HG03064 (cell line): ENCODE results near the gene TUBB1.
"Not testable (repeated sequence)": the region's sequence is repeated elsewhere in the genome, so short reads cannot be mapped to it uniquely, and the experiment has no call there.

ENCODE experiments used
- ATAC-seq: cut with Tn5 transposase; IDR thresholded peaks from one replicate; pipeline ENCODE4 v1.9.1; 2021; ENCODE audit warnings: low read depth; ENCODE audit not compliant: unreplicated experiment

The TUBB1 gene

DNA sequence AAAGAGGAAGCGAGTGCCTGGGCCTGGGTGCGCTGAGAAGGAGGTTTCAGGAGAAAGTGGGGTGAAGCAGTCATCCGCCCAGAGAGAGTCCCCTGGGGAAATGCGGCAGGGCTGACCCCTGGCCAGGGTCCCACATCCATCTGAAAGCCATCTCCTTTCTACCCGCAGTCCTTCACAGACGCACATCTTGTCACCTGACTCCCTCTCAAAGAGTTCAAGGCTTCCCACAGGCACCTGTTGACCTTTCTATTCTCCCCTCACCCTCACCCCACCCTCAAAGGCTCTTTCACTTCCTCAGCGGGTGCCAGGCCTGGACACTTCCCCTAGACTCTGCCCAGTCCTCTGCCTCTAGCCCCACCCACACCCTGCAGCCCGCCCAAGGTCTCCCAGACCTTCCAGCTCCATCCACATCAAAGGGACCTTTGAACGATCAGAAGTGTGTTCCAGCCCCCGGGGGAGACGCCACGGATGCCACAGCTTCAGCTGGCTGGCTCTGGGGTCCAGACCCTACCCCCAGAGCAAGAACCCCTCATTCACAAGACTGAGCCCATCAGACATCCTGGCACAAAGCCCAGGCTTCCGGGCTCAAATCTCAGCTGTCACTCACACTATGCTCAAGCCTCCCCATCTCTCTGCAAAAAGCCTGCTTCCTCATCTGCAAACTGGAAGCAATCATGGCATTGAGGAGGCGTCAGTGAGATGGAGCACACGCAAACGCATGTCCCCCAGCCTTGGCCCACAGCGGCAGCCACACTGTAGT, 14.3 kb upstream of the TUBB1 start:
- ATAC-seq: peak; percentile 50

DNA sequence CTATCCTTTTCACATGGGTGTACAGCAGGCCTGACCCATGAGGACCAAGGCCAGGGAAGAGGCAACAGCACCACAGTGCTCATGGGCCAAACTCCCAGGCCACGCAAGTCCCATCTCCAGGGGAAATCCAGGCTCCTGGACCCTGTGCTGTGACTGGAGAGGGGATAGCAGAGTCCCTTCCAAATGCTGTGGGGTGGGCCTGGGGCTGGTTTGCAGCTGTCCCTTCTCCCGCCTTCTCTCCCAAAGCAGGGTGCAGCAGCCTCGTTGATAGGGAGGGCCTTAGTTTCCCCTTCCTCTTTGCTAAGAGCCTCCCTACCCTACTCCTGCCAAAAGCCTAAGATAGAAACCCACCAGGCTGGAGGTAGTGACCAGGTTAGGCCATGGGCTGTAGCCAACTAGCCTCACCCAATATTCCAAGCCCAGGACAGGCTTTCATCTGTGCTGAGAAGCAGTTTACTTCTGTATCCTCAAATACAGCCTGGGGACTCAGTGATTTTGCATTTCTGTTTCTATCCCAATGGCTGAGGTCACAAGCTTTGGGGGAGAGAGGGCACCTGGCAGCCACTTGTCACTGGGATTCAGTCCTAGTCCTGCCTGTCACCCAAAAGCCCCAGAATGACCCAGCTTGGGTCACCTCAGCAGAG, 13.6 kb upstream of the TUBB1 start:
- no peak for ATAC-seq

DNA sequence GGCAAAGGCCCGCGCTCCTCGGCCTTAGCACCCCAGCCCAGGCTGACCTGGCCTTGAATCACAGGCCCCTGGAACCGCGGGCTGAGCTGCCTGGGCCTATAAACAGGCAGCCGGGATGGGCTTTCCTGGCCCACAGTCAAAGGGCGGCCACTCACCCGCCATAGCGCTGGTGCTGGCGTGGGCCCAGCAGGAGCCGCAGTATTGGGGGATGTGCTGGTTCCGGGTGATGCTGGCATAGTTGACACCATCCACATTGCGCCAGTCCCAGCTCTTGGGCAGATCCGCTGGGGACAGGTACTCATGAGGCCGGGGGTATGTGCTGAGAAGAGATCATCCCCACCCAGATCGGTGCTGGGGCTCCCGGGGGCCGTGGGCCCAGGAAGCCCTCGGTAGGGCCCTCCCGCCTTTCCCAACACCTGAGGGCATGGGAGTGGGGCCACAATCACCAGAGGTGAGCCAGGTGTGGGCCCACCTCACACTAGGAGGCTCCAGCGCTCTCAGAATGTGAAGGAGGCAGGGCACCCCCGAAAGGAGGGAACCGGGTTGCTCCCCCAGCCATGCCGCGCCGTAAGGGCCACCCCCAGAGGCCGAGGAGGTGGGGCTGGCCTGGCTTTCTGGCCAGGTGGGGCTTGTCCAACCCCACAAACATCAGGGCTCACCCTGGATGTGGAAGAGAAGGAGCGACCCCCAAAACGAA, 12.9 kb upstream of the TUBB1 start:
- ATAC-seq: no peak

DNA sequence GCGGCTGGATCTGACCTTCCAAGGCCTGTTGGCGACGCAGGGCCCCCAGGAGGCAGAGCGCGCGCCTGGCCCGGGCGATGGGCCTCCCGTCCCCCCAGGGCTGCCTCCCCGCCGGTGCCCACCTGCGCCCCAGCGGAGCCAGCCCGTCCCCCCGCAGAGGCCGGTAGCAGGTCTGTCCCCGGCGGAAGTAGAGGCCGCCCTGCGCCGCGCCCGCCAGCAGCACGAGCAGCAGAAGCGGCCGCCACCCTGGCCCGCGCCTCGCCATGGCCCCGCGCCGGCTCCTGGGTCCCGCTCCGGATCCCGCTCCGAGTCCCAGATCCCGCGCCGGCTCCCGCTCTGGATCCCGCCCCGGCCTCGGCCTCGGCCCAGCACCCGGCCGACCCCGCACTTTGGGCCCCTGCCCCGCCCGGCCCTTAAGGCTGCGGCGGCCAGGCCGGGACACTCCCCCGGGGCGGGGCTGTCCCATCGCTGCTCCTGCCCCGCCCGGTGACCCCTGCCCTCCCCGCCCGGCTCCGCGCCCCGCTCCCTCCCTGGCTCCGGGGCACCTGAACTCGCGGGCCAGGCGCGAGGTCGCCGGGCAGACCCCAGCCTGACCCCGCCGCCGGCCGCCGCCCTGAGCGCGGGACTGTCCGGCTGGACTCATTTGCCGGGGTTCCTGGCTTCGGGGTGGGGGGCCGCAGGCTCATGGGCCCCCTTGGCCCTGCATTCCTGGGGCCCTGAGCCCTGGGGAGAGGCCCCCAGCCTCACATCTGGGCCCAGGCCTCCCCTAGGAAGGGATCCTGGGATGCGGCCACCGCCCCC, 12.2 kb upstream of the TUBB1 start, which contains the start of gene CTSZ:
TSS of gene CTSZ (minus strand) at position 391 of the 801 bp plus-strand sequence. CDS start at position 265, 126 bp downstream.
- no peak for ATAC-seq

DNA sequence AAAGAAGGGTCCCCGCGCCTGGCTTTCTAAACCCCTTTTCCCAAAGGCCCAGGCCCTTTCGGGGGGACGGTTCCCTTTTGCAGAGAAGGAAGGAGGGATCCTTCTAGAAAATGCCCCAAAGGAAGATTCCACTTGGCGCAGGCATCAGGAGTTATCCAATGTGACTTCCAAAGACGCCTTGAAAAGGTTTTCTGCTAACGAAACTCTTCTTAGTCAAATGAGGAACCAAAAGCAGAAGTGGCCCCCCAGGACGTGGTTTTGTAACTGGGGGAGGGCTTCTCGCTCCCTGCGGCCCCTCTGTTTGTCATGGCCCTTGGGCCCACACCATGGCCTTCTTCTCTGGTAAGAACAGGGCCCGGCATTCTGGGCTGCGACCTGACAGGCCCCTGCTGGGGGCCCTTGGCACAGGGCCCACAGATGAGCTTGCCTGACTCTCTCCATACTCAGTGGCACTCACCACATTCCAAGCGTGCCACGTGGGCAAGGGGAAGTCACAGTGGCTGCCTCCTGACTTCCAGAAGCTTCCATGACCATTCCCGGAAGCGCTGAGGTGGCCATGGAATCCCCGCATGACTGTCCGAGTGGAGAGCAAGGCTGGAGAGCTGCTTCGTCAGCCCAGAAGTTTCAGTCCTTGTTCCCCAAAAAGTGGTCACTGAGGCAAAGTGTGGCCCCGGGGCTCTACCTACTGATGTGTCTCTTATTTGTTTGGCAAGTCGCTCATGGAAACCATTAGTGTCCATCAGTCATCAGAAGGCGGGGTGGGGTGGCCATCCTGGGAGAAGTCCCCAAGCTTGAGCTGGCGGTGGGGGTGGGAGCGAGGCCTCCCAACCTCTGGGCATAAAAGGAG, 11.3 kb upstream of the TUBB1 start:
- peak; percentile 28 for ATAC-seq

DNA sequence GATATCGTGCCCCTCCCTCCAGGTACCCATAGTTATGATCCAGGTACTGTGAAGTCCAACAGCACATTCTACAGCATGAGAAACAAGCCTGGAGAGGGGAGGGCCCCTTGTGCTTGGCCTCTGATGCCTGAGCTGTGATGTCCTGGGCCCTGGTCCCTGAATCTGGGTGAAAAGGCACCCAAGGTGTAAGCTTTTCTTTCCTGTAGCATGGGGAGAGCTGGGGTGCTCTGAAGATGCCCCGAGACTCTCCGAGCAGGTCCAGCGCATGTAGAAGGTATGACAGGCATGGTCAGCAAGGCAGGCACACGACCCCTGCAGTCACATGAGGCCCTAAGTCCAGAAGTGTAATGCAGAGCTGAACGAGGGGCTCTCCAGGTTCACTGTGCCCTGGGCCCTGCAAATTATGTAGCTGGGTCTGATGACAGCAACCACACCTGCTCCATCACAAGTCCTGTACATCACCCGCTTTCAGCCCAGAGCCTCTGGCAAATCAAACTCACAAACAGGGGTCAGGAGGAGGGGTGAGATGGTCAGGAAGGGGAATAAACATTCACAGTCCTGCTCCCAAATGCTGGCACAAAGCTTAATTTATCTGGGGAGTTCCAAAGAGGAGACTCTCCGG, 10.4 kb upstream of the TUBB1 start:
- no peak for ATAC-seq

DNA sequence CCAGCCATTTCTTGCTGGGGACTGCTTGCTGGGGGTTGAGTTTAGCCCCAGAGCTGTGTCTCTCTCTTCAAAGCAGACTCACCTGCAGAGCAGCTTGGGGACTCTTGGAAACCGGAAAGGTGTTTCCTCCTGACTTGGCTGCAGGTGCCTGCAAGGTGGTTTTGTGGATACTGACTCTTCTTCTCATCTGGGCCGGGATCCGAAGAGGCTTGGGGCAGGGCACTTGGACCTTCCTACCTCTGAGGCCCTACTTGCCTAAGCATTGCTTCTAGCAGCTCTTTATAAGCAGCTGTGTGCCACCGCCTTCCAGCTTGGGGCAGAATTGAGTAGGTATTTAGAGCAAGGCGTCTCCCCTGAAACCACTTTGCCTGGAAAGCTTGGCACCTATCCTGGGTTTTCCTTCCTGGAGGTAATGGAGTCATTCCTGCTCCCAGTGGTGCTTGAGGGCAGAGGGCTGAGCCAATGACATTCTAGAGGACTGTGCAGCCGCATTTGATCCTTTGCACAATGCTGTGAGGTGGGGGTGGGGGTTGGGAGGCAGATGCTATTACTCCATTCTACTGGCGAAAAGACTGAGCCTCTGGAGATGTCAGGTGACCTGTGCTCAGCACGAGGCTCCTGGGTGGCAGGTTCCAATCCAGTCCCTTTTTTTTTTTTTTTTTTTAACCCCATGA, 8.8 kb upstream of the TUBB1 start:
- ATAC-seq: no peak

DNA sequence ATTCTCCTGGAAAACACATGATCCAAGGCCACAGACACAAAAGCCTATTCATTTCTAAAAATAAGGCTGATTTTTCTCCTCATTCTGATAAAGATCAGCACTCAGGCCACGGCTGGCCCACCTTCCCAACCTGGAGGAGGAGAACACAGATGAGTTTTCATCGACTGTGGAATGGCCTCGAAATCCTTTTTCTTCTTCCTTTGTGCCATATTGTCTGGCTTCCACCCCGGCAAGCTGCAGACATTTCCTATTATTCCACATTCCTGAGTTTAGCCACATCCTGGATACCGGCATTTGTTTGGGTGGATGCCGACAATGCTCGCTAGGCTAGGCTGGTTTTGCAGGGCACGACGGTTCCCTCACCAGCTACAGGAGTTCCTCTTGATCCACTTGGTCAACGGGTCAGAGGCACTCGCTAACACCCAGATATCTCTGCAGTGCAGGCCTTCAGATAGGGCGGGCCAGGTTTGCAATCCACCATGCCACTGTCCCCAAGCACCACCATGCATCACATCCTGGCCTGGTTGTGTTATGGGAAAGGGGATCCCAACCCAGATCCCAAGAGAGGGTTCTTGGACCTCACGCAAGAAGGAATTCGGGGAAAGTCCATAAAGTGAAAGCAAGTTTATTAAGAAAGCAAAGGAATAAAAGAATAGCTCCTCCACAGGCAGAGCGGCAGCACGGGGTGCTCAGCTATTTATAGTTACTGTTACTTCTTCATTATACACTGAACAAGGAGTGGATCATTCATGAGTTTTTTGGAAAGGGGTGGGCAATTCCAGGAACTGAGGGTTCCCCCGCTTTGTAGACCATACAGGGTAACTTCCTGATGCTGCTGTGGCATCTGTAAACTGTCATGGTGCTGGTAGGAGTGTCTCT, 8.0 kb upstream of the TUBB1 start:
- ATAC-seq: no peak

DNA sequence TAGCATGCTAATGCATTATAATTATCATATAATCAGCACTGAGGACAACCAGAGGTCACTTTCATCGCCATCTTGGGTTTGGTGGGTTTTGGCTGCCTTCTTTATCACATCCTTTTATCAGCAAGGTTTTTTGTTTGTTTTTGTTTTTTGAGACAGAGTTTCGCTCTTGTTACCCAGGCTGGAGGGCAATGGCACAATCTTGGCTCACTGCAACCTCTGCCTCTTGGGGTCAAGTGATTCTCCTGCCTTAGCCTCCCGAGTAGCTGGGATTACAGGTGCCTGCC, 7.4 kb upstream of the TUBB1 start:
- not testable (repeated sequence) for ATAC-seq

DNA sequence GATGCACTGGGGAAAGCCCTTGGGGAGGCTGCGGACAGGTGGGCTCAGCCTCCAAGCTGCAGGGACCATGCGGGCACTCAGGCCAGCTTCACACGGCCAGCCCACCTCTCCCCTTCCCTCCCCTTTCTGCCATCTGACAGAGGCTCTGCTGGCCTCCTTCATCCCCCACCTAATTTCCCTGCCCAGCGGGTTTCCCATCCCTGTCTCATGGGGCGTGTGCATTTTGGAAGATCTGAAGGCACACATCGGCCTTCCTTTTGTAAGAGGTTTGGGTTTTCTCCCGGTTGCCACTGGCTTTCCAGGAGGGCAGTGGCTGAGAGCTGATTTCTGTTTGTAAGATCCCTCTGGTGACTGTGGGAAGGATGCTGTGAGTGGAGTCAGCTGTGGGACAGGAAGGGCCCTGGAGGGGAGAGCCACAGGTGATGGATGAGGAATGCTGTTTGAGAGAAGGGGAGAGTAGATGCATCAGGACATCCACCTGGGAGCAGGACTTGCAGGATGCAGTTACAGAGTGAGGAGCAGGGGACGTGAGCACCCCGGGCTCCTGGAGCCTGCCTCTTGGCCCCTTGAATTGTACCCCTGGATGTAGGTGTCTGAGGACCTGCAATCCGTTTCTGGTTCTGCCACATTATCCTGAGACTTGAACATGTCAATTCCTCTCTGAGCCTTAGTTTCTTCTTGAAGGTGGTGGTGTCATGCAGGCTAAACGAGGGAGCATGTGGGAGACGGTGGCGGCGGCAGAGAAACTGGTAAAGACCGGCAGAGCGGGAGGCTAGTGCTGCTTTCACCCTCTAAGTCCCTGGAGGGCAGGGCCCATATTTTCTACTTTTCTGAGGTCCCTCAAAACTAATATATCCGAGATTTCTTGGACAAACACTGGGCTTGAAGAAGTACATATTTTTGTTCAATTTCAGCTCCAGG, 5.9 kb upstream of the TUBB1 start:
- ATAC-seq: no peak

DNA sequence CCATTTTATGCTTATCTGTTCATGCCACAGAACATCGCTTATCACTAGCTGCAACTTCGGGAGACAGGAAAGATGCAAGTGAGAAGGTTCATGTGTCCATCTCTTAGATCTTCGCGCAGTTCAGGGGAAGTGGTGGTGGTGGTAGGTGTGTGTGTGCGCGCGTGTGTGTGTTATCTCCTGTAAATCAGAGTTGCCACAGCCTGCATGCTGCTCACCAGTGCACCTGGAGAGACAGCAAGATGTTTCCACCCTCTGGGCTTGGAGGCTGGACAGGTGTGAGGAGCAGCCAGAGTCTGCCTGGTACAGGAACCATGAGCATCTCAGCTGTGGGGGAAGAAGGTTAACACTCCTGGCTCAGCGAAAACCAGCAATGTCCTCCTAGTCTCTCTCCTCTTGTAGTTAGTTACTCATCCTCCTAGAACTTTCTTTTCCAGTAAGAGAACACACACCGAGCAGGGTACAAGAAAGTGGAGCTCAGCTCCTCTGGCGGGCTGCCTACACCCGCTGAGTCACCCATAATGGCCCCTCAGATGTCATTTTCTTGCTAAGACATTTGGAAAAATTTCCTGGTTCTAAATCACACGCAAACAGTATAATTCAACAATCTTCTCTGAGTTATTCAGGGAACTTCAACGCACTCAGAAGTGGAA, 5.1 kb upstream of the TUBB1 start:
- ATAC-seq: no peak

DNA sequence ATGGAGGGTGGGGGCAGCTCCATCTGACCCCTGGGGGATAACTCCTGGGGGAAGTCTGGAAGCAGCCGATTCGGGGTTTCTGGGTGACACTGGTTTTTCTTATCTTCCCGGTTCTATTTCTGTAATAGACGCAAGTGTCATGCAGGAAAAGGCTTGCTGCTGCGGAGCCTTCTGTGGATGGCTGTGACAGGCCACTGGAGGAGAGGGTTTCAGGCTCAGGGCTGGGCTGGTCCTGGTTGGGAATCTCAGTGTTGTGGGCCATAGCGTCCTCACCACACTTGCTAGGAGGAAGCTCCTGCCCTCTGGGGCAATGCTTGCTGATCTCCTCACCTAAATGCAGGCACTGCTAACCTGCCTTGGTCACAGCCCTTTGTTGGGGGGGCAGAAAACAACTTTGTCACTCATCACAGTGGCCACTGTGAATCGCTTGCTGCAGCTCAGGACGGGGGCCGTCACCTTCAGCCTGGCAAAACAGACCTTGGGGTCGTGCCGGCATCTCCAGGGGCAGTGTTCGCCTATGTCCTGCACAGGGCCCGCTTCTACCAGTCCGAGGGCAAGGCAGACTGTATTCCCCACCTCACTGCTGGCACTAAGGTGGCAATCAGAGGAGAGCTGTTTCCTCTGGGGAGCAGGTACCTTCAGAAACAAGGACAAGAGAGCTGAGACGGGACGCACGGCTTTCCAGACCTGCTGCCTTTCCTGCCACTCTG, 4.4 kb upstream of the TUBB1 start:
- ATAC-seq: no peak

DNA sequence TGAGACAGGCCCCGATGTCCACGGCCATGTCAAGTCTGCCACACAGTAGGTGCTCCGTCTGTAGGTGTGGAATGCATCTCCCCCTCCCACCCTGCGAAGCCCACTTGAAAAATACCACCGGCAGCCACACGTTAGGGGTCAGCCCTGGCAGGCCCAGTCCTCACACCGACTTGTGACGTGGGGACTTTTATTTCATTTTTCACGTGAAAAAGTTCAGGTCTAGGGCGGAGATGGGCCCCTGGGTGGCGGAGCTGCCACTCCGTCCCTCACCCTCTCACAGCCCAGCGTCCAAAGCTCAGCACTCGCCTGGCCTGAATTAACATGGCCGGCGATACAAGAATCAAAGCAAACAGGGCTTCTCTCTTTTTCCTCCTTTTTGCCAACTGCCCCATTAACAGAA, 3.8 kb upstream of the TUBB1 start:
- ATAC-seq: no peak

DNA sequence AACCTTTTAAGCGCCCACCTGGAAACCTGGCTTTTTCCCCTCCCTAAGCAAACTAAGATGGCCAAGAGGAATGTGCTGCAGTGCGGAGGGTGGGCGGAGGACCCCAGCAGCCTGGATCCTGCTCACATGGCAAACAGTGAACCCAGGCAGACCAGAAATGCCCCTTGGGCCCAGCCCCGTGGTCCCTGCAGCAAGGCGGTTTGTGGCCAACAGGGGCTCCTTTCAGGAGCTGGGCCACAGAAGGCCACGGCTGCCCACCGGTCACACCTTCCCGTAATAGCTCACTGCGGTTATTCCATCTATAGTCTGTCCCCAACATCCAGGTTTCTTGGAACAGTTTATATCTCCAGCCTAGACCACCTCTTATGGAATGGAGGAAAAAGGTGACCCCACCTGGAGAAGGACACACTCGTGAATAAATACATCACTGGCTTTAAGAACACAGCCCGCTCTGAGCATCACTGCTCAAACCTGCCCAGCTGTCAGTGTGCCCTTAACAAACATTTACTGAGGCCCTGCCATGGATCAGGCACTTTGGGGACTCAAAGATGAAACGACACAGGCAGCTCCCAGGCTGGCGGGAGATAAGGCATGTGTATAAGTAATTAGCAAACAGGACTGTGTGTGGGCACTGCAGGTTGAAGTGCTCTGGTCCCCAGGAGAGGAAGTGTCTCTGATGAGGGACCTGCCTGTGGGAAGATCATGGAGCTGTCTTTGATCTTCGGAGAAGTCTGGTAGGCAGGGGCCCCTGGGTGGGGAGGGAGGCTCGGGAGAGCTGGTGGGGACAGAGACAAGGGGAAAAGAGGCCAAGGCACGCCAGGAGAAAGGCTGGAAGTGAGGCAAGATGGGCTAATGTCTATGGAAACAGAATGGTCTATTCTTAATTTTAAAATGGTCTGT, 3.2 kb upstream of the TUBB1 start:
- ATAC-seq: no peak
